ENCODE results near the gene MTOR. TPM values are rescaled to one million over a fixed set of nuclear protein-coding genes. Genes with fewer than 3 reads are reported as not detected.

The MTOR gene
- total RNA-seq, 1 donor from 2014 or later = 43.6 TPM

GRCh38 chr1:11138952-11139351 lies 123.4 kb downstream of the MTOR start:
- Histone ChIP-seq H3K36me3 (ENCODE audit: insufficient read depth, low read length) (peaks cover 9% of the 10 kb centered on the region), H3K27ac (ENCODE audit: low read depth, low read length) (no peak overlapping the region), H3K9me3 (ENCODE audit: insufficient read depth, low read depth, low read length) (no peaks in the 10 kb centered on the region), H3K4me2 (ENCODE audit: low read length) (peak overlapping the region; percentile 24), H3K27me3 (ENCODE audit: insufficient read depth, low read length) (no peaks in the 10 kb centered on the region), H2AFZ (ENCODE audit: low read depth, low read length) (no peak overlapping the region), H3K4me3 (ENCODE audit: insufficient read depth, low read depth, low read length) (no peak overlapping the region), H3K79me2 (ENCODE audit: insufficient read depth, low read length) (no peaks in the 10 kb centered on the region), H3K9ac (ENCODE audit: low read length) (no peak overlapping the region), H3K4me1 (ENCODE audit: insufficient read depth, low read length) (peaks cover 15% of the 10 kb centered on the region), H4K20me1 (ENCODE audit: insufficient read depth, low read length) (no peaks in the 10 kb centered on the region)
- H3K27ac Mint-ChIP-seq (ENCODE audit: unreplicated experiment) = no peak overlapping the region
- DNase-seq (ENCODE audit: low read depth) (peak; percentile 74), FAIRE-seq (no peak)
- no peak for TF ChIP-seq CTCF (IDR thresholded peaks at IDR 0.05; ENCODE audit: insufficient read depth, low read depth, low read length)
- H3K4me3 Mint-ChIP-seq (ENCODE audit: unreplicated experiment) = no peak overlapping the region
- H3K27me3 Mint-ChIP-seq (ENCODE audit: low read depth, unreplicated experiment) = no peaks in the 10 kb centered on the region
- H3K36me3 Mint-ChIP-seq (ENCODE audit: low read depth, unreplicated experiment) = peaks cover 9% of the 10 kb centered on the region
- H3K9me3 Mint-ChIP-seq (ENCODE audit: unreplicated experiment) = no peaks in the 10 kb centered on the region
- peaks cover 6% of the 10 kb centered on the region for H3K4me1 Mint-ChIP-seq (ENCODE audit: low read depth, unreplicated experiment)

GRCh38 chr1:11138029-11138428 lies 124.3 kb downstream of the MTOR start:
- no peaks in the 10 kb centered on the region for H3K27me3 ChIP-seq (ENCODE audit: insufficient read depth, low read length)
- no peak overlapping the region for H3K27ac Mint-ChIP-seq (ENCODE audit: unreplicated experiment)
- H3K4me1 ChIP-seq (ENCODE audit: insufficient read depth, low read length) = peaks cover 15% of the 10 kb centered on the region
- H3K36me3 ChIP-seq (ENCODE audit: insufficient read depth, low read length) = peaks cover 10% of the 10 kb centered on the region
- no peak overlapping the region for H3K4me3 Mint-ChIP-seq (ENCODE audit: unreplicated experiment)
- no peaks in the 10 kb centered on the region for H3K27me3 Mint-ChIP-seq (ENCODE audit: low read depth, unreplicated experiment)
- DNase-seq (ENCODE audit: low read depth) (no peak), FAIRE-seq (no peak)
- TF ChIP-seq CTCF (IDR thresholded peaks at IDR 0.05; ENCODE audit: insufficient read depth, low read depth, low read length) (no peak), EZH2 (IDR thresholded peaks at IDR 0.05; ENCODE audit: insufficient read depth, low read length) (no peak)
- no peaks in the 10 kb centered on the region for H3K9me3 ChIP-seq (ENCODE audit: insufficient read depth, low read depth, low read length)
- H2AFZ ChIP-seq (ENCODE audit: low read depth, low read length) = no peak overlapping the region
- H3K79me2 ChIP-seq (ENCODE audit: insufficient read depth, low read length) = no peaks in the 10 kb centered on the region
- H3K9ac ChIP-seq (ENCODE audit: low read length) = no peak overlapping the region
- H3K4me1 Mint-ChIP-seq (ENCODE audit: low read depth, unreplicated experiment) = peaks cover 3% of the 10 kb centered on the region
- peaks cover 15% of the 10 kb centered on the region for H3K36me3 Mint-ChIP-seq (ENCODE audit: low read depth, unreplicated experiment)
- H3K27ac ChIP-seq (ENCODE audit: low read depth, low read length) = no peak overlapping the region
- H3K4me3 ChIP-seq (ENCODE audit: insufficient read depth, low read depth, low read length) = no peak overlapping the region
- no peaks in the 10 kb centered on the region for H3K9me3 Mint-ChIP-seq (ENCODE audit: unreplicated experiment)
- H4K20me1 ChIP-seq (ENCODE audit: insufficient read depth, low read length) = no peaks in the 10 kb centered on the region
- no peak overlapping the region for H3K4me2 ChIP-seq (ENCODE audit: low read length)

GRCh38 chr1:11134898-11135266 lies 127.5 kb downstream of the MTOR start:
- TF ChIP-seq EZH2 (IDR thresholded peaks at IDR 0.05; ENCODE audit: insufficient read depth, low read length) (no peak), CTCF (IDR thresholded peaks at IDR 0.05; ENCODE audit: insufficient read depth, low read depth, low read length) (no peak)
- peak overlapping the region; percentile 1 for H3K4me2 ChIP-seq (ENCODE audit: low read length)
- no peak overlapping the region for H3K9ac ChIP-seq (ENCODE audit: low read length)
- FAIRE-seq = no peak
- H2AFZ ChIP-seq (ENCODE audit: low read depth, low read length) = no peak overlapping the region
- Mint-ChIP-seq H3K4me3 (ENCODE audit: unreplicated experiment) (no peak overlapping the region), H3K36me3 (ENCODE audit: low read depth, unreplicated experiment) (peaks cover 23% of the 10 kb centered on the region), H3K27me3 (ENCODE audit: low read depth, unreplicated experiment) (no peaks in the 10 kb centered on the region), H3K9me3 (ENCODE audit: unreplicated experiment) (no peaks in the 10 kb centered on the region), H3K27ac (ENCODE audit: unreplicated experiment) (no peak overlapping the region), H3K4me1 (ENCODE audit: low read depth, unreplicated experiment) (peaks cover 3% of the 10 kb centered on the region)
- no peaks in the 10 kb centered on the region for H3K9me3 ChIP-seq (ENCODE audit: insufficient read depth, low read depth, low read length)
- no peak for DNase-seq (ENCODE audit: low read depth)
- H3K36me3 ChIP-seq (ENCODE audit: insufficient read depth, low read length) = peaks cover 26% of the 10 kb centered on the region
- H3K27me3 ChIP-seq (ENCODE audit: insufficient read depth, low read length) = no peaks in the 10 kb centered on the region
- no peaks in the 10 kb centered on the region for H3K79me2 ChIP-seq (ENCODE audit: insufficient read depth, low read length)
- no peaks in the 10 kb centered on the region for H4K20me1 ChIP-seq (ENCODE audit: insufficient read depth, low read length)
- no peak overlapping the region for H3K4me3 ChIP-seq (ENCODE audit: insufficient read depth, low read depth, low read length)
- peaks cover 15% of the 10 kb centered on the region for H3K4me1 ChIP-seq (ENCODE audit: insufficient read depth, low read length)
- H3K27ac ChIP-seq (ENCODE audit: low read depth, low read length) = no peak overlapping the region
